Spleen (tissue), 11 donors: ENCODE measurements around the gene HOXC10. TPM values are rescaled to one million over a fixed set of nuclear protein-coding genes. Genes with fewer than 3 reads are reported as not detected.

ENCODE experiments used
- DNase-seq: peaks from one replicate; pipeline ENCODE4 v3.0.0-alpha.2; 2020
- H3K27ac ChIP-seq, 8 donors: fragments of 200-600 bp; sonication (generic) in 7 of 8; 1 replicate in 4 of 8; 2 replicates in 4 of 8; pipeline versions ENCODE4 v1.5.0 to v1.8.0; 2016 to 2021; ENCODE audit warnings: inconsistent platforms in 4 of 8, mild to moderate bottlenecking in 4 of 8, moderate library complexity in 1 of 8
- H3K27me3 ChIP-seq, 7 donors: fragments of 200-600 bp; sonication (generic) in 6 of 7; replicated peaks in 1 of 7; 1 replicate in 4 of 7; 2 replicates in 3 of 7; pipeline versions ENCODE4 v1.5.0 to v1.8.0; 2016 to 2021; ENCODE audit warnings: inconsistent platforms in 3 of 7, mild to moderate bottlenecking in 1 of 7
- H3K36me3 ChIP-seq, 6 donors: fragments of 200-600 bp; sonication (generic) in 5 of 6; 1 replicate in 4 of 6; 2 replicates in 2 of 6; pipeline versions ENCODE4 v1.5.0 to v1.8.0; 2016 to 2021; ENCODE audit warnings: inconsistent platforms in 2 of 6
- H3K4me1 ChIP-seq, 6 donors: fragments of 200-600 bp; sonication (generic) in 5 of 6; 1 replicate in 3 of 6; 2 replicates in 3 of 6; pipeline versions ENCODE4 v1.5.0 to v1.8.0; 2016 to 2021; ENCODE audit warnings: inconsistent platforms in 3 of 6
- H3K4me3 ChIP-seq, 8 donors: fragments of 200-600 bp; sonication (generic) in 7 of 8; 1 replicate in 4 of 8; 2 replicates in 4 of 8; pipeline versions ENCODE4 v1.5.0 to v1.8.0; 2016 to 2021; ENCODE audit warnings: inconsistent platforms in 4 of 8, mild to moderate bottlenecking in 4 of 8, moderate library complexity in 2 of 8
- H3K9me3 ChIP-seq, 8 donors: fragments of 200-600 bp; sonication (generic) in 7 of 8; 1 replicate in 4 of 8; 2 replicates in 4 of 8; pipeline versions ENCODE4 v1.5.0 to v1.8.0; 2016 to 2021; ENCODE audit warnings: inconsistent platforms in 4 of 8
- CTCF ChIP-seq, 11 experiments: fragments of 200-600 bp in 7 of 11; fragments of 450-650 bp in 4 of 11; sonication (generic) in 4 of 11; IDR thresholded peaks in 8 of 11; conservative IDR thresholded peaks in 3 of 11; 1 replicate in 7 of 11; 2 replicates in 4 of 11; pipeline versions ENCODE4 v1.4.0 to v1.8.0; 2016 to 2021; ENCODE audit warnings: antibody characterized with exemption in 11 of 11, inconsistent platforms in 4 of 11, mild to moderate bottlenecking in 1 of 11
- POLR2A ChIP-seq, 3 donors: fragments of 450-650 bp; IDR thresholded peaks; one replicate each; pipeline ENCODE4 v1.5.1; 2017; ENCODE audit warnings: antibody characterized with exemption in 3 of 3, mild to moderate bottlenecking in 1 of 3
- POLR2AphosphoS5 ChIP-seq, 3 donors: sonication (generic); formaldehyde crosslinking; IDR thresholded peaks; one replicate each; pipeline ENCODE4 v1.5.1; 2017; ENCODE audit warnings: antibody characterized with exemption in 3 of 3
- WGBS, 5 donors: extraction: QIAGEN DNeasy Blood & Tissue Kit in 3 of 5; methylation state at CpG; one replicate each; pipeline versions ENCODE4 v1.1.5 to v1.1.7; 2013 to 2018; 5-methylcytosine and 5-hydroxymethylcytosine counted together
- intact Hi-C: fragments of 100-400 bp; cut with DNase I; formaldehyde crosslinking; loops from one replicate; pipeline ENCODE4 v1.15.0; 2023; ENCODE audit warnings: low total_unique reads
- polyA plus RNA-seq, 3 donors: library from polyadenylated mRNA; stranded (reverse); fragments of 200-250 nt; gene quantifications; one replicate each; pipeline ENCODE4 v1.2.1, GENCODE V29; 2013
- total RNA-seq, 7 donors: library from RNA; depleted of rRNA in 3 of 7; stranded (reverse); fragments of >200 nt in 3 of 7; fragmentation: NEBNext Ultra II Directional in 4 of 7; extraction: Animal tissue kit (Norgen Biotek cat#: 25700) in 4 of 7; gene quantifications; one replicate each; pipeline versions ENCODE4 v1.1.0 to v1.2.1, GENCODE V29; 2016 to 2021
- donor health status: healthy with polysubstance abuse.
- donor health status: DM: no; HTN: no; CAD: no; lungs with moderate emphysema.
- donor health status: DM: no; HTN: no; CAD: no.
- donor health status: Bipolar disorder and iron deficiency.
- donor health status: healthy.
- donor health status: DM: no; HTN: no; CAD: no.
- donor health status: DM: yes; HTN: yes; CAD: no.

Gene HOXC10
- total and polyA plus RNA-seq, 10 donors, result not detected

DNA sequence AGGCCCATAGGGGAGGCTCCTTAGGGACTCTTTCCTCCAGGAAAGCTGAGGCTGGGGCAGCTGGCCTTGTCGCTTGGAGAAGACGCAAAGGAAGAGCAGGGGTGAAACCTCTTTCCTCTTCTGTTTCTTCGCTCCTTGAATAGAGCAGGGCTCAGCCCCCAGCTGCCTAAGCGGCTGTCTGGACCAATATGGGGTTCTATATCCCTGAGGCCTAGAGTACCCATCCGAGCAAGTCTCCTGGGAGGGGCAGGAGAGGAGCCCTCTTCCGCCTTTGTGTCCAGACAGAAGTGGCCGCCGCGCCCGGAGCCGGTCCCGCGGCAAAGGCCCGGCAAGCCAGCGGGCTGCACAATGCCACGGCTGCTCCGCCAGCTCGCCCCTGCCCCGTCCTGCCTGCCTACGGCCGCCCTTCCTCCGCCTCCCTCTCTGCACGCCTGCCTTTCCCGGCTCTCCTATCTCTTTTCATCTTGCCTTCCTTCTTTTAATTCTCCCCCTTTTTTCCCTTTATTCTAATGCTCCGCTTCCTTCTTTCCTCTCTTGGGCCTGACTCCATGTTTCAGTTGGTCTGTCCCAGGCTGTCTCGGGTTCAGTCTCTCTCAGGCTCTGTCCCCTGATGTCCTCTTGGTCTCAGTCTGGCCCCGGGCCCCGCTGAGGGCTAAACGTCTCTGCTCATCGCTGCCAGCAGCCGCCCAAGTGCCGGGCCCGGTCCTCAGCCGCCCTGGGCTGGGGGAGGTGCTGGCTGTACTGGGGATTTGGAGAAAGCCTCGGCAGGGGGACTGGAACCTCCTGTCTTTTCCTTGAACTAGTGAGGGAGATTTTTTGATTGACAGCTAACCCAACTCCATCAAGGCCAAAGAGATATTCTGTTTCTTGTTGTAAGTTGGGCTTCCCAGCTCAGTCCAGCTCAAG, 12.5 kb downstream of the HOXC10 start:
- peak; percentile 68 for DNase-seq
- peaks cover 19 to 58% (median 47%) of the 10 kb centered on the region in 6 donors for H3K4me1 ChIP-seq
- H3K27ac ChIP-seq, result no peak overlapping the region
- H3K36me3 ChIP-seq, result no peaks in the 10 kb centered on the region
- TF ChIP-seq POLR2A (IDR thresholded peaks at IDR 0.05) (no peak), POLR2AphosphoS5 (IDR thresholded peaks at IDR 0.05) (no peak), CTCF (IDR thresholded peaks at IDR 0.05 in 8 of 11, conservative IDR thresholded peaks at IDR 0.05 in 3 of 11) (no peak)
- peaks cover 24 to 100% (median 100%) of the 10 kb centered on the region in 7 donors for H3K27me3 ChIP-seq
- 7 to 10% (median 10%) methylated on average over 35 of the region's 35 CpGs for WGBS, 5 donors
- H3K4me3 ChIP-seq, result no peak overlapping the region
- intact Hi-C loops, result no loop called here
- H3K9me3 ChIP-seq, result no peaks in the 10 kb centered on the region

GRCh38 chr12:53998110-53998899, 13.4 kb downstream of the HOXC10 start:
- H3K27ac ChIP-seq, result no peak overlapping the region
- H3K4me1 ChIP-seq, result peaks cover 19 to 58% (median 47%) of the 10 kb centered on the region in 6 donors
- peaks cover 24 to 100% (median 100%) of the 10 kb centered on the region in 7 donors for H3K27me3 ChIP-seq
- H3K9me3 ChIP-seq, result no peaks in the 10 kb centered on the region
- no peak for DNase-seq
- WGBS, 5 donors, result 8 to 12% (median 9%) methylated on average over 10 to 11 of the region's 11 CpGs
- no peaks in the 10 kb centered on the region for H3K36me3 ChIP-seq
- TF ChIP-seq POLR2AphosphoS5 (IDR thresholded peaks at IDR 0.05) (no peak), CTCF (IDR thresholded peaks at IDR 0.05 in 8 of 11, conservative IDR thresholded peaks at IDR 0.05 in 3 of 11) (no peak), POLR2A (IDR thresholded peaks at IDR 0.05) (no peak)
- intact Hi-C loops, result no loop called here
- H3K4me3 ChIP-seq, result no peak overlapping the region

DNA sequence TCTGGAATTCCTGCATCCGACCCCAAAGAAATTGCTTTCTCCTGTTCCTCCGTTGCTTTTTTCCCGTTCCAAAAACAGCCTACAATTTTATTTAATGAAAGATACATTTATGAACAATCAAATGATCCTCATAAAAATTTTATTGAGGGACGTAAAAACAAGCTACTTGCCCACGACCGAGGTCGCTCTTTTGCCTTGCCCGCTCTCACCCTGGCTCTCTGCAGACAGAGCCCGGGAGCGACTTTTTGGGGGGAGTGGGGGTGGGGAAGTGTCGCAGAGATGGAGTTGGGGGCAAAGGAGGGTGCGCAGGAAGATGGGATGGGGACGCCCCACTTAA, 13.9 kb downstream of the HOXC10 start:
- WGBS, 5 donors, result 10 to 15% (median 14%) methylated on average over 13 of the region's 13 CpGs
- no peak overlapping the region for H3K27ac ChIP-seq
- intact Hi-C loops, result no loop called here
- no peaks in the 10 kb centered on the region for H3K9me3 ChIP-seq
- H3K4me3 ChIP-seq, result no peak overlapping the region
- peaks cover 19 to 56% (median 47%) of the 10 kb centered on the region in 6 donors for H3K4me1 ChIP-seq
- DNase-seq, result no peak
- TF ChIP-seq CTCF (IDR thresholded peaks at IDR 0.05 in 8 of 11, conservative IDR thresholded peaks at IDR 0.05 in 3 of 11), result no peak
- TF ChIP-seq POLR2AphosphoS5 (IDR thresholded peaks at IDR 0.05), result no peak
- TF ChIP-seq POLR2A (IDR thresholded peaks at IDR 0.05), result no peak
- peaks cover 24 to 100% (median 100%) of the 10 kb centered on the region in 7 donors for H3K27me3 ChIP-seq
- H3K36me3 ChIP-seq, result no peaks in the 10 kb centered on the region
